Transverse colon (tissue), 3 donors: ENCODE results near the gene BAG5.

ENCODE experiments used
- EP300 ChIP-seq: sonication (generic); formaldehyde crosslinking; IDR thresholded peaks from one replicate; pipeline ENCODE4 v1.6.1; 2017; ENCODE audit warnings: antibody characterized with exemption, low read depth
- TF ChIP-seq, protein P1 (sequence below), 5 experiments: fragments of 200-600 bp in 3 of 5; fragments of 450-650 bp in 2 of 5; sonication (generic) in 3 of 5; IDR thresholded peaks; 1 replicate in 2 of 5; 2 replicates in 3 of 5; pipeline ENCODE4 v1.5.1; 2016 to 2017; ENCODE audit warnings: antibody characterized with exemption in 5 of 5, inconsistent platforms in 3 of 5, mild to moderate bottlenecking in 2 of 5, moderate library complexity in 1 of 5

DNA sequence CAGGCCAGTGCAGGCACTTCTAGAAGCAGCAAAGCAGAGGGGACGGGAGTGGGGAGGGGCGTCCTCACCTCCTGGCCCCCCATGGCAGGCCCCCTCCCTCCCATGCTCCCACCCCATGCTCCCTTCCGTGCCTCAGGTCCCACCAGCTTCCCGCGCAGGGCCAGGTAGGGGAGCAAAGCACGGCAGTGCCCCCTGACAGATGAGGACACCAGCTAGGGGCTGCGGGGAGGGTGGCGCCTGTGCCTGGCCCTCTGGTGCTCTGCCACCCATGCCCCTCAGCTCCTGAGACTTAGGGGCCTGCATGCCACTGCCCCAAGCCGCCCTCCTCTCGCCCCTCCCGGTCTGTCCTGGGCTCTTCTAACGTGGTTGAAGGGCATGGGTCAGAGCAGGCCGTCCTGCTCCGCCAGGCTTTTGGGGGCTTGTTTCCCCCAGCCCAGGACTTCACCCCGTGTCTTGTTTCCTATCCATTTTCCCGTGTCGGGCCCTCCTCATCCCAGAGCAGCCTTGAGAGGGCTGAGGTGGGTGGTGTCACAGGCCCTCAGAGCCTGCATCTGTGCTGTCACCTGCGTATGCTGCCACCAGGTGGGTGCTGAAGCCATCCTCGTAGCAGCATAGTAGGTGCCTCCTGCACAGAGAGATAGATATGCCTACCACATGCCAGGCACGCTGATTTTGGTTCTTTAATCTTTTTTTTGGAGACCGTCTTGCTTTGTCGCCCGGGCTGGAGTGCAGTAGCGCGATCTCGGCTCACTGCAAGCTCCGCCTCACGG is 23.2 kb downstream of the BAG5 start:
- no peak for TF ChIP-seq EP300
- TF ChIP-seq, protein P1, sequence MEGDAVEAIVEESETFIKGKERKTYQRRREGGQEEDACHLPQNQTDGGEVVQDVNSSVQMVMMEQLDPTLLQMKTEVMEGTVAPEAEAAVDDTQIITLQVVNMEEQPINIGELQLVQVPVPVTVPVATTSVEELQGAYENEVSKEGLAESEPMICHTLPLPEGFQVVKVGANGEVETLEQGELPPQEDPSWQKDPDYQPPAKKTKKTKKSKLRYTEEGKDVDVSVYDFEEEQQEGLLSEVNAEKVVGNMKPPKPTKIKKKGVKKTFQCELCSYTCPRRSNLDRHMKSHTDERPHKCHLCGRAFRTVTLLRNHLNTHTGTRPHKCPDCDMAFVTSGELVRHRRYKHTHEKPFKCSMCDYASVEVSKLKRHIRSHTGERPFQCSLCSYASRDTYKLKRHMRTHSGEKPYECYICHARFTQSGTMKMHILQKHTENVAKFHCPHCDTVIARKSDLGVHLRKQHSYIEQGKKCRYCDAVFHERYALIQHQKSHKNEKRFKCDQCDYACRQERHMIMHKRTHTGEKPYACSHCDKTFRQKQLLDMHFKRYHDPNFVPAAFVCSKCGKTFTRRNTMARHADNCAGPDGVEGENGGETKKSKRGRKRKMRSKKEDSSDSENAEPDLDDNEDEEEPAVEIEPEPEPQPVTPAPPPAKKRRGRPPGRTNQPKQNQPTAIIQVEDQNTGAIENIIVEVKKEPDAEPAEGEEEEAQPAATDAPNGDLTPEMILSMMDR (IDR thresholded peaks at IDR 0.05): peak in 2 of 5 experiments; percentile 22 to 35
